ENCODE data around the gene LITAF. TPM values are rescaled to one million over a fixed set of nuclear protein-coding genes. Genes with fewer than 3 reads are reported as not detected.

LITAF gene
- total RNA-seq, 1 experiment from 2014 or later, result 84.2 TPM

DNA sequence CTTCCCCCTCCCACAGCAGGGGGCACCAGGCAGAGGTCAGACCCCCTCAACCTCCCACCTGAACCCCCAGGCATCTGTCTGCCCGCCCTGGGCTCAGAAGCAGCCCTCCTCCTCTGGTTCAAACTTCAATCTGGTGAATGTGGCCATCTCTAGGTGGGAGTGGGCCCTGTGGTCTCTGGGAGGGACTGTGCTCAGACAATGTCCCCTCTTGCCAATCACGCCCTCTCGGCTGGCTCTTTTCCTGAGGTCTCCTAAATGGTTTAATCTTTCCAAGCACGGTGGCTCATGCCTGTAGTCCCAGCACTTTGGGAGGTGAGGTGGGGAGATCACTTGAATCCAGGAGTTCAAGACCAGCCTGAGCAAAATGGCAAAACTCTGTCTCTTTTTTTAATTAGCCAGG, 15.2 kb downstream of the LITAF start:
- H3K9me2 ChIP-seq (ENCODE audit: insufficient read depth), result no peaks in the 10 kb centered on the region
- ChIA-PET POLR2A (no interaction called here), RAD21 (ENCODE audit: low non-redundant PET in 1 of 2, low total read pairs in 2 of 2, uncharacterized antibody in 2 of 2, unreplicated experiment in 2 of 2) (no interaction called here), CTCF (no interaction called here)
- H3K4me1 ChIP-seq (ENCODE audit: control insufficient read depth in 1 of 2, insufficient read depth in 2 of 2, low read length in 2 of 2), result no peaks in the 10 kb centered on the region
- ATAC-seq (no peak), DNase-seq (ENCODE audit: low read depth, low spot score) (no peak)
- peaks cover 45% of the 10 kb centered on the region for H3K79me2 ChIP-seq (ENCODE audit: insufficient read depth, low read length)
- no peaks in the 10 kb centered on the region for H3K27me3 ChIP-seq (ENCODE audit: insufficient read depth, low read length)
- intact Hi-C loops (cut with micrococcal nuclease), result no loop called here
- TF ChIP-seq ELF1 (IDR thresholded peaks at IDR 0.05; ENCODE audit: borderline replicate concordance, low read depth), result no peak
- no peak for TF ChIP-seq ZFX (IDR thresholded peaks at IDR 0.05)
- TF ChIP-seq SP1 (IDR thresholded peaks at IDR 0.05; ENCODE audit: low read depth), result no peak
- TF ChIP-seq, protein P1, sequence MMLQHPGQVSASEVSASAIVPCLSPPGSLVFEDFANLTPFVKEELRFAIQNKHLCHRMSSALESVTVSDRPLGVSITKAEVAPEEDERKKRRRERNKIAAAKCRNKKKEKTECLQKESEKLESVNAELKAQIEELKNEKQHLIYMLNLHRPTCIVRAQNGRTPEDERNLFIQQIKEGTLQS (IDR thresholded peaks at IDR 0.05), result no peak
- TF ChIP-seq, protein P2, sequence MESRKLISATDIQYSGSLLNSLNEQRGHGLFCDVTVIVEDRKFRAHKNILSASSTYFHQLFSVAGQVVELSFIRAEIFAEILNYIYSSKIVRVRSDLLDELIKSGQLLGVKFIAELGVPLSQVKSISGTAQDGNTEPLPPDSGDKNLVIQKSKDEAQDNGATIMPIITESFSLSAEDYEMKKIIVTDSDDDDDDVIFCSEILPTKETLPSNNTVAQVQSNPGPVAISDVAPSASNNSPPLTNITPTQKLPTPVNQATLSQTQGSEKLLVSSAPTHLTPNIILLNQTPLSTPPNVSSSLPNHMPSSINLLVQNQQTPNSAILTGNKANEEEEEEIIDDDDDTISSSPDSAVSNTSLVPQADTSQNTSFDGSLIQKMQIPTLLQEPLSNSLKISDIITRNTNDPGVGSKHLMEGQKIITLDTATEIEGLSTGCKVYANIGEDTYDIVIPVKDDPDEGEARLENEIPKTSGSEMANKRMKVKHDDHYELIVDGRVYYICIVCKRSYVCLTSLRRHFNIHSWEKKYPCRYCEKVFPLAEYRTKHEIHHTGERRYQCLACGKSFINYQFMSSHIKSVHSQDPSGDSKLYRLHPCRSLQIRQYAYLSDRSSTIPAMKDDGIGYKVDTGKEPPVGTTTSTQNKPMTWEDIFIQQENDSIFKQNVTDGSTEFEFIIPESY (IDR thresholded peaks at IDR 0.05; ENCODE audit: extremely low read depth, insufficient replicate concordance, low read length), result no peak
- no peak for TF ChIP-seq POLR2A (IDR thresholded peaks at IDR 0.05; ENCODE audit: borderline replicate concordance, extremely low read depth, insufficient read depth, insufficient read length)
- TF ChIP-seq TCF7L2 (IDR thresholded peaks at IDR 0.05; ENCODE audit: borderline replicate concordance, extremely low read depth, insufficient read depth, insufficient read length), result no peak
- TF ChIP-seq, protein P3, sequence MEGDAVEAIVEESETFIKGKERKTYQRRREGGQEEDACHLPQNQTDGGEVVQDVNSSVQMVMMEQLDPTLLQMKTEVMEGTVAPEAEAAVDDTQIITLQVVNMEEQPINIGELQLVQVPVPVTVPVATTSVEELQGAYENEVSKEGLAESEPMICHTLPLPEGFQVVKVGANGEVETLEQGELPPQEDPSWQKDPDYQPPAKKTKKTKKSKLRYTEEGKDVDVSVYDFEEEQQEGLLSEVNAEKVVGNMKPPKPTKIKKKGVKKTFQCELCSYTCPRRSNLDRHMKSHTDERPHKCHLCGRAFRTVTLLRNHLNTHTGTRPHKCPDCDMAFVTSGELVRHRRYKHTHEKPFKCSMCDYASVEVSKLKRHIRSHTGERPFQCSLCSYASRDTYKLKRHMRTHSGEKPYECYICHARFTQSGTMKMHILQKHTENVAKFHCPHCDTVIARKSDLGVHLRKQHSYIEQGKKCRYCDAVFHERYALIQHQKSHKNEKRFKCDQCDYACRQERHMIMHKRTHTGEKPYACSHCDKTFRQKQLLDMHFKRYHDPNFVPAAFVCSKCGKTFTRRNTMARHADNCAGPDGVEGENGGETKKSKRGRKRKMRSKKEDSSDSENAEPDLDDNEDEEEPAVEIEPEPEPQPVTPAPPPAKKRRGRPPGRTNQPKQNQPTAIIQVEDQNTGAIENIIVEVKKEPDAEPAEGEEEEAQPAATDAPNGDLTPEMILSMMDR (IDR thresholded peaks at IDR 0.05 in 2 of 3, conservative IDR thresholded peaks at IDR 0.05 in 1 of 3; ENCODE audit: borderline replicate concordance in 1 of 3, insufficient read depth in 1 of 3, low read depth in 2 of 3, low read length in 2 of 3), result no peak
- TF ChIP-seq POLR2AphosphoS5 (IDR thresholded peaks at IDR 0.05; ENCODE audit: low read depth, low read length), result no peak
- TF ChIP-seq CBX3 (IDR thresholded peaks at IDR 0.05; ENCODE audit: low read depth), result no peak
- H3K27ac ChIP-seq (ENCODE audit: low read depth, low read length), result no peak overlapping the region
- BruUV-seq (replicated peaks), result no TSS peak
- no peak overlapping the region for H3K4me3 ChIP-seq (replicated peaks in 1 of 2; ENCODE audit: low read depth in 1 of 2, low read length in 2 of 2)
- H4K20me1 ChIP-seq (ENCODE audit: insufficient read depth), result no peaks in the 10 kb centered on the region
- H3K9me3 ChIP-seq (ENCODE audit: control insufficient read depth in 1 of 2, insufficient read depth in 1 of 2, low read depth in 1 of 2, low read length in 2 of 2), result no peaks in the 10 kb centered on the region
- no peaks in the 10 kb centered on the region for H3K36me3 ChIP-seq (ENCODE audit: control insufficient read depth in 1 of 2, insufficient read depth in 2 of 2, low read length in 2 of 2)
- H3K9ac ChIP-seq (ENCODE audit: low read length), result no peak overlapping the region
- H2AFZ ChIP-seq (ENCODE audit: low read depth, low read length, poor library complexity, severe bottlenecking), result no peak overlapping the region
- H3K4me2 ChIP-seq (ENCODE audit: low read length), result no peak overlapping the region

All from HCT116 (cell line).